HCT116 (cell line): ENCODE data around the gene ZNF578. TPM values are rescaled to one million over a fixed set of nuclear protein-coding genes. Genes with fewer than 3 reads are reported as not detected.
A peak's percentile ranks its signal among the peaks of the same experiment; 100 is the strongest.

Experiments used
- ATF3 ChIP-seq: IDR thresholded peaks from 2 replicates; pipeline ENCODE4 v1.6.1; 2012
- CBX3 ChIP-seq: IDR thresholded peaks from 2 replicates; pipeline ENCODE4 v1.6.1; 2012; ENCODE audit warnings: low read depth
- CEBPB ChIP-seq: IDR thresholded peaks from 2 replicates; pipeline ENCODE4 v1.6.1; 2012; ENCODE audit warnings: low read depth
- EGR1 ChIP-seq: IDR thresholded peaks from 2 replicates; pipeline ENCODE4 v1.6.1; 2012; ENCODE audit warnings: low read depth
- ELF1 ChIP-seq: IDR thresholded peaks from 2 replicates; pipeline ENCODE4 v1.6.1; 2012; ENCODE audit warnings: low read depth, borderline replicate concordance
- EZH2 ChIP-seq: fragments of 200-600 bp; sonication (generic); IDR thresholded peaks from 2 replicates; pipeline ENCODE4 v1.6.1; 2017; ENCODE audit warnings: antibody characterized with exemption, mixed run types
- FOSL1 ChIP-seq: IDR thresholded peaks from 2 replicates; pipeline ENCODE4 v1.6.1; 2012; ENCODE audit warnings: low read depth
- MAX ChIP-seq: IDR thresholded peaks from 2 replicates; pipeline ENCODE4 v1.6.1; 2012
- POLR2A ChIP-seq: IDR thresholded peaks from 2 replicates; pipeline ENCODE4 v1.7.0; 2011; ENCODE audit warnings: borderline replicate concordance; ENCODE audit not compliant: insufficient read depth, insufficient read length; ENCODE audit errors: extremely low read depth
- POLR2AphosphoS5 ChIP-seq: IDR thresholded peaks from 2 replicates; pipeline ENCODE4 v1.6.1; 2011; ENCODE audit warnings: mild to moderate bottlenecking, low read depth, low read length, moderate library complexity
- REST ChIP-seq: IDR thresholded peaks from 2 replicates; pipeline ENCODE4 v1.6.1; 2012; ENCODE audit warnings: low read depth
- SIN3A ChIP-seq: IDR thresholded peaks from 2 replicates; pipeline ENCODE4 v1.6.1; 2012; ENCODE audit warnings: low read depth
- YY1 ChIP-seq: IDR thresholded peaks from 2 replicates; pipeline ENCODE4 v1.6.1; 2011; ENCODE audit warnings: low read length, low read depth, moderate library complexity, mild to moderate bottlenecking; ENCODE audit not compliant: insufficient replicate concordance; ENCODE audit errors: extremely low read depth
- ZNF274 ChIP-seq: fragments of 200-500 bp; sonication (Bioruptor generic); IDR thresholded peaks from 2 replicates; pipeline ENCODE4 v1.6.1; 2014; ENCODE audit warnings: mild to moderate bottlenecking, low read depth, low read length, inconsistent platforms
- total RNA-seq: library from RNA; stranded (reverse); gene quantifications from one replicate; pipeline ENCODE4 v1.2.1, GENCODE V29; 2021; ENCODE audit not compliant: unreplicated experiment

ZNF578 gene
- total RNA-seq, 1 experiment from 2014 or later, result not detected

GRCh38 chr19:52527134-52527955 is 74.0 kb downstream of the ZNF578 start, which contains the start of gene ZNF808 (continued):
- TF ChIP-seq REST, result no peak
- TF ChIP-seq POLR2AphosphoS5, result peak; percentile 66
- TF ChIP-seq POLR2A, result no peak
- TF ChIP-seq CEBPB, result no peak
- TF ChIP-seq MAX, result peak; percentile 37
- no peak for TF ChIP-seq FOSL1
- no peak for TF ChIP-seq EZH2
- TF ChIP-seq CBX3, result peak; percentile 43; the same call in 1 of the 2 replicates
- TF ChIP-seq EGR1, result peak; percentile 66; the same call in 1 of the 2 replicates
- TF ChIP-seq YY1, result no peak
- no peak for TF ChIP-seq ZNF274
- no peak; the same call in 1 of the 2 replicates for TF ChIP-seq SIN3A
- peak; percentile 82 for TF ChIP-seq ELF1
- TF ChIP-seq ATF3, result no peak
